ENCODE measurements around the gene B3GAT1. TPM values are rescaled to one million over a fixed set of nuclear protein-coding genes. Genes with fewer than 3 reads are reported as not detected.
A peak's percentile ranks its signal among the peaks of the same experiment; 100 is the strongest.

The B3GAT1 gene
- total RNA-seq, 1 experiment from 2014 or later: 34.3 TPM

- H3K4me1 Mint-ChIP-seq: peaks cover 3 to 4% of the 10 kb centered on the region in 2 experiments; a peak in 1 of 4 replicates
- no peak overlapping the region for H3T11ph ChIP-seq (ENCODE audit: low read length)
- no CpG with 5 or more reads among the region's 14 CpGs for WGBS (ENCODE audit: extremely low coverage, insufficient read length, low lambda C conversion rate)
Measured at GRCh38 chr11:134393638-134394037, 18.4 kb downstream of the B3GAT1 start.

More at GRCh38 chr11:134393638-134394037, 18.4 kb downstream of the B3GAT1 start:
- Histone ChIP-seq H2BK120ac (ENCODE audit: low read depth, low read length, poor library complexity, severe bottlenecking) (no peak overlapping the region), H3K18ac (ENCODE audit: insufficient read length, low read depth, low read length) (no peak overlapping the region), H4K8ac (replicated peaks; ENCODE audit: insufficient read length, low read depth, low read length) (no peak overlapping the region), H3K14ac (ENCODE audit: insufficient read depth, low read length) (no peak overlapping the region; the same call in 1 of the 2 replicates), H2BK20ac (ENCODE audit: low read depth, low read length, poor library complexity, severe bottlenecking) (no peak overlapping the region), H3K27me3 (ENCODE audit: insufficient read depth, low read length) (no peaks in the 10 kb centered on the region), H3K4me2 (ENCODE audit: insufficient read depth, insufficient read length, low read length) (no peak overlapping the region), H3K79me2 (ENCODE audit: insufficient read depth, low read length) (no peaks in the 10 kb centered on the region; the same call in 1 of the 2 replicates), H2BK15ac (ENCODE audit: low read depth, low read length) (no peak overlapping the region), H4K91ac (ENCODE audit: insufficient read length, low read depth, low read length) (no peak overlapping the region), H2BK5ac (ENCODE audit: insufficient read length, low read length) (no peak overlapping the region), H3K79me1 (ENCODE audit: insufficient read depth, low read depth, low read length, poor library complexity, severe bottlenecking) (no peaks in the 10 kb centered on the region), H3K27ac (ENCODE audit: insufficient read length, low read depth, low read length) (no peak overlapping the region), H3K9ac (ENCODE audit: extremely low read depth, insufficient read length, low read length) (no peak overlapping the region), H3K23me2 (ENCODE audit: insufficient read length, low read depth, low read length, poor library complexity, severe bottlenecking) (no peaks in the 10 kb centered on the region), H3K4me1 (ENCODE audit: insufficient read depth, low read length) (no peaks in the 10 kb centered on the region), H2AK5ac (ENCODE audit: insufficient read length, low read length) (no peak overlapping the region), H4K5ac (ENCODE audit: insufficient read length, low read depth, low read length) (no peak overlapping the region), H3K23ac (ENCODE audit: insufficient read length, low read depth, low read length) (no peak overlapping the region), H3K56ac (ENCODE audit: insufficient read length, low read depth, low read length) (no peak overlapping the region), H4K20me1 (ENCODE audit: control insufficient read depth, insufficient read depth, insufficient read length) (no peaks in the 10 kb centered on the region), H3K9me3 (ENCODE audit: control insufficient read depth, low read depth, low read length) (no peaks in the 10 kb centered on the region), H2AFZ (ENCODE audit: low read length) (no peak overlapping the region), H3K4ac (ENCODE audit: low read depth, low read length) (no peak overlapping the region), H2BK12ac (ENCODE audit: insufficient read length, low read depth, low read length) (no peak overlapping the region)
- H3K27me3 Mint-ChIP-seq (ENCODE audit: low read depth): no peaks in the 10 kb centered on the region
- peak; percentile 58; the same call in 2 of the 3 replicates for TF ChIP-seq CTCF (conservative IDR thresholded peaks at IDR 0.05)
- H3K9me3 Mint-ChIP-seq: no peaks in the 10 kb centered on the region; a peak in 1 of 5 replicates
- H3K27ac Mint-ChIP-seq: no peak overlapping the region
- peaks cover 8 to 19% (median 11%) of the 10 kb centered on the region in 3 experiments; a peak in 5 of 7 replicates for H3K36me3 Mint-ChIP-seq (ENCODE audit: insufficient read depth in 1 of 3, low read depth in 3 of 3)
- H3K4me3 Mint-ChIP-seq: no peak overlapping the region
- DNase-seq: no peak
